HG03103 (cell line): ENCODE results near the gene ACBD4.

ENCODE experiments used
- ATAC-seq: cut with Tn5 transposase; IDR thresholded peaks from one replicate; pipeline ENCODE4 v1.9.1; 2021; ENCODE audit warnings: low read depth; ENCODE audit not compliant: unreplicated experiment

ACBD4 gene, protein sequence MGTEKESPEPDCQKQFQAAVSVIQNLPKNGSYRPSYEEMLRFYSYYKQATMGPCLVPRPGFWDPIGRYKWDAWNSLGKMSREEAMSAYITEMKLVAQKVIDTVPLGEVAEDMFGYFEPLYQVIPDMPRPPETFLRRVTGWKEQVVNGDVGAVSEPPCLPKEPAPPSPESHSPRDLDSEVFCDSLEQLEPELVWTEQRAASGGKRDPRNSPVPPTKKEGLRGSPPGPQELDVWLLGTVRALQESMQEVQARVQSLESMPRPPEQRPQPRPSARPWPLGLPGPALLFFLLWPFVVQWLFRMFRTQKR

DNA sequence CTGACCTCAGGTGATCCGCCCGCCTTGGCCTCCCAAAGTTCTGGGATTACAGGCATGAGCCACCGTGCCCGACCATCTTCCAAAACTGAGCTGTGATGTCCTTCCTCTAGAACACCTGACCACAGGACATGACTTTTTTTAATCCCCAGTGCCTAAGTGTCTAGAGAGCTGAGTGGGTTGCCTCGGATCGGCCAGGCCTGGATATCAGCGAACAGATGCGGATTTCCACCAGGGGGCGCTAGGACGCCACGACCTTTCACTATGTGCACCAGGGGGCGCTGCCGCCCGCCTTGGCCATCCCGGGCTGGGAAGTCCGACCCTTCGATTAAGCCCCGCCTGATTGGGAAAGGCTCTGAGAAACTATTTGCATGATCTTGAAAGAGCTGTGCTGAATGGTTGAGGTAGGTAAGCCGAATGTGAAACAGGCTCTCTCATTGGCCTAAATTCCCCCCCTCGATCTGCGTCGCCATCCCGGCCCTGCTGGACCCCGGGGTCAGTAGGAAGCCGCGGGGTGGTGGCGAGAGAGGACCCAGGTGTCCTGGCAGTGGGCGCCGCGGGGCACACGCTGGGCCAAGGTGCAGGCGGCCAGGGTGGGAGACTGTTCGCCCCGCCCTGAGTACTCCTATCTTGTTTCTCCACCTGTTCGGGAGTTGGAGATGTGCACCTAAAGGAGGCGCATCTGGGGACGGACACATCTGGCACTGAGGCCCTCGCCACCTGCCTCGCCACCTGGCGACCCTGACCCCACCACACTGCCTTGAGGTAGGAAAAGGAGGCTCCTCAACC is at the start of gene ACBD4:
Gene ACBD4, plus strand, starts transcription at position 496 of the 786 bp plus-strand sequence. CDS start 458 bp downstream, outside the sequence.
- peak; percentile 66 for ATAC-seq

DNA sequence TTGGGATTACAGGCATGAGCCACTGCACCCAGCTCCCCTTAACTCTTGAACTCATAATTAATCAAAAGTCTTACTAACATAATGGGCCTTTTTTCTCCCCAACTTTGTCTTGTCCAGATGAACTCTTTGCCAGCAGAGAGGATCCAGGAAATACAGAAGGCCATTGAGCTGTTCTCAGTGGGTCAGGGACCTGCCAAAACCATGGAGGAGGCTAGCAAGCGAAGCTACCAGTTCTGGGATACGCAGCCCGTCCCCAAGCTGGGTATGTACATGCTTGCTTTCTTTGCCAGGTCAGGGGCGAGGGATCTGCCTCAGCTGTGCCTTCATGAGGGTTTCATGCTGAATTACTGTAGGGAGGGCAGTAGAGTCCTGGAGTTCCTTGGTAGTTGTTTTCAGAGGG is 49.1 kb upstream of the ACBD4 start:
- no peak for ATAC-seq

DNA sequence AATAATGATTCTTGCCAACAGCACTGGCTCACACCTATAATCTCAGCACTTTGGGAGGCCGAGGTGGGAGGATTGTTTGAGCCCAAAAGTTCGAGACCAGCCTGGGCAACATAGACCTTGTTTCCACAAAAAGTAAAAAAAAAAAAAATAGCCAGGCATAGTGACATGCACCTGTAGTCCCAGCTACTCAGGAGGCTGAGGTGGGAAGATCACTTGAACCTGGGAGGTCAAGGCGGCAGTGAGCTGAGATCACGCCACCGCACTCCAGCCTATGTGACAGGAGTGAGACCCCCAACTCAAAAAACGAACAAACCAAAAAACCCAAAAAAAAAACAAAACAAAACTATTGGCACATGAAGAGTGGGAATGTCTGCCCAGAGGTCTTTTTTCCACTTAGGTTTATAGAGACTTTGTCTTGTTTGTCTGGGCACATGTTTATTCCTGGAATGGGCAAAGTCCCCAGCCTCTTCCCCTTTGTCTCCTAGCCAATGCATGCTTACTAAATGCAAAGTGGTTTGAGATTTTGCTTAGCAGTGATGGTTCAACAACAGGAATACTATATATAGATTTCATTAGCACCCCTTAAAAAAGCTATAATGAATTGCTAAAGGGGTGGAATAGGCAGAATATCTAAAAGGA is 48.5 kb upstream of the ACBD4 start:
- ATAC-seq = no peak

DNA sequence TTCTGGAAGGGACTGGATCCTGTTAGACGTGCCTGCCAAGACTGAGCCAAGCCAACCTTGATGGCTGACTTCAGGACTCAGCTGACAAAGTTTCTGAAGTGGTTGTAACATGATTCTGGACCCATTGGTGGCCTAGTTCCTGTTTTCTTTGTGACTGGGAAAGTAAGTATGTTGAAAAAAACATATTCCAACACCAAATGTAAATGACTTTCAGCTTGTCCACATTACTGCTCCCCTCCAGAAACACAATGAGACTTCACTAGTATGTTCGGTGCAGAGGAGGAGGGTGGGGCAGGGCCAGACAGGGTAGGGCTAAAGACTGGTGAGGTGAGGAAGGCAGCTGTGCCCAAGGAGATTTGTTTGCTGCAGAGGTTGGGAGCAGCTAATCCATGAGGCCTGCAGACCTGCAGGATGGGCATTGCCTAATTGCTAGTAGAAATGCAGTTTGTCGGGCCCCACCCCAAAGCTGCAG is 47.9 kb upstream of the ACBD4 start:
- ATAC-seq = no peak

DNA sequence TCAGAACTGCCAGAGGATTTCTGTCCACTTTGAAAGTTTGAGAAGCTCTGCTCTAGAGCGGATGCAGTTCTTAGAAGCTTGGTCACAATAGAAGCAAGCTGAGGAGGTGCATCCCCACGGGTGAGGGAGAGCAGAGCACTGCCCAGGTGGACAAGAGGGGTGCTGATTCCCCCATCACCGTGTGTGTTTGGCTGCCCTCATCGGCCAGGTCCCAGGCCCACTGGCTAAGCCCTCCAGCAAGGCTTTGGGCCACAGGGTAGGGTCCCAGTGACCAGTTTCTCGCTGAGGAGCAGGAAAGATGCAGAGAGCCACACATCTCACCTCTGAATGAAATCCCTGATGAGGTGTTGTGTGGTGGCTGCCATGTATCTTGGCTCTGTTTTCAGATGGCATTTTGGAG is 47.5 kb upstream of the ACBD4 start:
- ATAC-seq = no peak

DNA sequence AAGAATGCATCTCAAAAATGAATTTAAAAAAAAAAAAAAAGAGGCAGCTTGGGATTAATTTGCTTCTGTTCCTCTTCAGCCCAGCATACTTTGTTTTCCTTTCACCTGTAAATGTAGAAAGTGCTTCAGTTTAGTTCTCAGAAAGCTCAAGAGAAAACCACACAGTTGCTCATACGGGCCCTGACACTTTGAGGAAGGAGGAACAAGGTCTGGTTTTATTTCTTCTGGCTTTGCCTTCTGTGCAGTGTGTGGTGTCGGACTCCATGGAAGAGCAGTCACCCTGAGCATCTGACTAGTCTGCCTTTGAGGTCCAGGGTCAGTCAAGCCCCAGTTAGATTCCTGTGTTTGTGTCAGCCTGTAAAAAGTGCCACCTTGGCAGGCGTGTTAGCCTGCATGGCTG is 46.7 kb upstream of the ACBD4 start:
- ATAC-seq = no peak

DNA sequence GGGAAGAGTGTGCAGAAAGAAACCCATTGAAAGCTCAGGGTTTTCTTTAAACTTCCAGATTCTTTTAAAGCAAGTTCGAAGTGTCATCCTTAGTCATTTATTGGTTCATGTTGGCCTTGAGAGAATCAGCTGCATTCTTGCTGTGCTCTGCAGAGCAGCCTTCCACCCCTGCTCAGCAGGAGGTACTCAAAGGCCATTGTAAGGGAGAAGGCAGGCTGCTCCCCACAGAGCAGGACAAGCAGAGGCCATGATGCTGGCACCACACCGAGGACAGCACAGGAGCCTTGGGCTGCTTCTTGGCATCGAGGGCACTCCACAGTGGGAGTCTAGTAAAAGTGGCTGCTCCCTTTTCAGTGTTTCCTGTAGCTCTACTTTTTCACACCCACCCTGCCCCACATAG is 44.8 kb upstream of the ACBD4 start:
- no peak for ATAC-seq

DNA sequence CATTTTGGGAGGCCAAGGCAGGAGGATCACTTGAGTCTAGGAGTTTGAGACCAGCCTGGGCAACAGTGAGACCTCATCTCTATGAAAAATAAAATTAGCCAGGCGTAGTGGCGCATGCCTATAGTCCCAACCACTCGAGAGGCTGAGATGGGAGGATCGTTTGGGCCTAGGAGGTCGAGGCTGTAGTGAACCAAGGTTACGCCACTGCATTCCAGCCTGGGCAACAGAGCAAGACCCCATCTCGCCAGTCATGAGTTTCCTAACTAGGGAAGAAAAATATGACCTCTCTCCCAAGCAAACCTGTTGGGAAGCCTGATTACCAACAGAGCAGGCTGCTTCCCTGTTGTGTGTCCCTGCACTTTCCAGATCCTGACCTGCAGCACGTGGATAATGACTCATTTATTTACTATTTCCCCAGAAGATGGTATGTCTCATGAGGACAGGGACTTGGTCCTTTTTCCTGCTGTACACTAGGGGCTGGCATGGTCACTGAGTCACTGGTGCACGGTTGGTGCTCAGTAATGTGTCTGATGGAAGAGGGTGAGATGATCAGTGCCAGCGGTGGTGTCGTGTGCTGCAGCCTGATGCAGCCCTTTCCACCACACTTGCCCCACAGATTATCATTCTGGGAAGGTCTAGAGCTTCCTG is 43.6 kb upstream of the ACBD4 start:
- no peak for ATAC-seq

DNA sequence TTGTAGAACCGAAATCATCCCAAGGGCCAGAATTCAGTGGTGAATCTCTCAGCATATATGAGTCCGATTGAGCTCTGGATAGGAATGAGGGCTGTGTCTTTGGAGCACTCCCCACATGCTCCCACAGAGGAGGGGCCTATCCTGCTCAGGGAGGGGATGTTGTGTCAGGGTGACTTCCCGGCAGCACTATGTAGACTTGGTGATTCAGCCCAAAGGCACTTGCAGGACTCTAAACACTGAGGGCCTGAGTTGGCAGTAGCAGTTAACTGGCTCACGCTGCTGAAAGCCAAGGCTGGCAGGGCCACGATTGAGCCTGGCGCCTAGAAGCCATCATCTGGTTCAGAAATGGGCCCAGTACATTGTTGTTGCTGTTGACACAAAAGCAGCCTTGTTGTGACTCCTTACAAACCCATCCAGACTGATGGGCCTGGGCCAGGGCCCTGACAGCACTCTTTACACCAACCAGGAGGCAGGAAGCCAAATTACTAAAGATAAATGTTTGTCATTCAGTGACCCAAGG is 42.5 kb upstream of the ACBD4 start:
- ATAC-seq = no peak

DNA sequence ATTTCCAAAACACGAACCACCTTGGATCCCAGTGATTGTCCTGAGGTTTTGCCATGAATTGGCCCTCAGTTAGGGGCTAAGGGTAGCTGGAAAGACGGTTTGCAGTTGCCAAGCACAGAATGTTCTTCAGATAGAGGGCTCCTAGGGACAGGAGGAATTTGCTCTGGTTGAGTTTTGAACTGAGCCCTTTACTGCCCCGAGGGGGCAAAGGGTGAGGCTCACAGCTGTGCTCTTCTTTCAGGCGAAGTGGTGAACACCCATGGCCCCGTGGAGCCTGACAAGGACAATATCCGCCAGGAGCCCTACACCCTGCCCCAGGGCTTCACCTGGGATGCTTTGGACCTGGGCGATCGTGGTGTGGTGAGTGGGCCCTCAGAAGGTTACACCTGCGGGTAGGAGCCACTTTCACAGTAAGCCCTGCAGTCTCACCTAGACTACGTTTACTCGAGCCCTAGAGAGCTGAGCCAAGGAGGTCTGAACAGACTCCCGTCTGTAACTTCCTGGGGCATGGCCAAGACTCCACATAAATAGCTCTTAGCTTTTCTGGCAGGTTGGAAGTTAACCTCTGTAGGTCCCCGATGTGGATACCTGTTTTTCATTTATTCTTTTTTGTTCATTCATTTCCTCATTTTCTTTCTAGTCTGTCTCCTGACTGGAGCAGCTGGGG is 41.9 kb upstream of the ACBD4 start:
- no peak for ATAC-seq

DNA sequence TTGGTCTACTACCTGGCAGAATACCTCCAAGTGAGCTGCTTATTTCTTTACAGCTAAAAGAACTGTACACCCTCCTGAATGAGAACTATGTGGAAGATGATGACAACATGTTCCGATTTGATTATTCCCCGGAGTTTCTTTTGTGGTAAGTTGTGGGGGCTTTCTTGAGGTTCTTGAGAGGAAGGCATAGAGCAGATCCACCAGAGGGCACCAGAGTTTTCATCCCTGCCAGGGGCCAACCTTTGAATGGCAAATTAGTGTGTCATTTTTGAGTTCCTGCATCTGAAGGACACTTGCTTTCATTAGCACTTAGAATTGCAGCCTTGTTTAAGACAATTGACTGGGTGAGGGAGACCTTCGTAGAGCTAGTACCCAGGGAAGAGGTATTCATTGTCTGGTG is 39.3 kb upstream of the ACBD4 start:
- ATAC-seq = no peak

DNA sequence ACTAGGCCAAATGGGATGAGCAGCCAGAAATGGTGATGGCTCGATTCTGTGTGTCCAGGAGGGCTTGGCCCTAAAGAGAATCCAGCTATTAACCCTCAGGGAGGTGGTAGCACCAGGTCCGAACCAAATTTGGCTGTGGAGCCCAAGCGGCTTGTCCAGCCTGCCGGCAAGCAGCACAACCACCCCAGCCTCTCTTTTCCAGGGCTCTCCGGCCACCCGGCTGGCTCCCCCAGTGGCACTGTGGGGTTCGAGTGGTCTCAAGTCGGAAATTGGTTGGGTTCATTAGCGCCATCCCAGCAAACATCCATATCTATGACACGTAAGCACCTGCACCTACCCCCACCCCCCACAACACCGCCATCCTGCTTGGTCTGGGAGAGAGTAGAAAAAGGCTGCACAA is 38.6 kb upstream of the ACBD4 start:
- ATAC-seq = no peak

DNA sequence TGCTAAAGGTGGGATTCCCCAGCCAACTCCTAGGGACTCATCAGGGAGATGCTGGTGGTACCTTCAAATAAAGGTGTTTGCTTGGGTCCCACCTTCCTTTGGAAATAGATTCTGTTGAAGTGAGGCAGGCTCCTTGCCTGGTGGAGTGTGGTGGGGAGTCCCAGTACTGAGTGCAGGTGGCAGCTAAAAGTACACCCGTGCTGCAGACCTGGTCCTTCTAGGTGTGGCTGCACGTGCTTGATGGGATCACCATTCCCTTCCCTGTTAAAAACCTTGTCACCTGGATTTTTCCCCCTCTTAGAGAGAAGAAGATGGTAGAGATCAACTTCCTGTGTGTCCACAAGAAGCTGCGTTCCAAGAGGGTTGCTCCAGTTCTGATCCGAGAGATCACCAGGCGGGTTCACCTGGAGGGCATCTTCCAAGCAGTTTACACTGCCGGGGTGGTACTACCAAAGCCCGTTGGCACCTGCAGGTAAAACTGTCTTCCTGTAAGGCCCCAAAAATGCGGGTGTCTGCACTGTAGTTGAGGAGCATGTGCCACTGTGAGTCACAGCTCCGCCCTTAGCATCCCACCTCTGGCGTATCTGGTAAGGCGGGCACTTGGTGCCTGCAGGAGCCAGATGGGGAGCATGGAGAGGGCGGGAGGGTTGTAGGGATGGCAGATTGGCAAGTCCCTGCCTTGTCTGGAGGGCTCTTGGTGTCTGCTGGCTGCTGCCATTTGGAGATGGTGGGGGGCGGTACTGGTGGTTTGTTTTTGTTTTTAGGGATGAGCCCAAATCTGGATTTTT is 37.2 kb upstream of the ACBD4 start:
- ATAC-seq = no peak

DNA sequence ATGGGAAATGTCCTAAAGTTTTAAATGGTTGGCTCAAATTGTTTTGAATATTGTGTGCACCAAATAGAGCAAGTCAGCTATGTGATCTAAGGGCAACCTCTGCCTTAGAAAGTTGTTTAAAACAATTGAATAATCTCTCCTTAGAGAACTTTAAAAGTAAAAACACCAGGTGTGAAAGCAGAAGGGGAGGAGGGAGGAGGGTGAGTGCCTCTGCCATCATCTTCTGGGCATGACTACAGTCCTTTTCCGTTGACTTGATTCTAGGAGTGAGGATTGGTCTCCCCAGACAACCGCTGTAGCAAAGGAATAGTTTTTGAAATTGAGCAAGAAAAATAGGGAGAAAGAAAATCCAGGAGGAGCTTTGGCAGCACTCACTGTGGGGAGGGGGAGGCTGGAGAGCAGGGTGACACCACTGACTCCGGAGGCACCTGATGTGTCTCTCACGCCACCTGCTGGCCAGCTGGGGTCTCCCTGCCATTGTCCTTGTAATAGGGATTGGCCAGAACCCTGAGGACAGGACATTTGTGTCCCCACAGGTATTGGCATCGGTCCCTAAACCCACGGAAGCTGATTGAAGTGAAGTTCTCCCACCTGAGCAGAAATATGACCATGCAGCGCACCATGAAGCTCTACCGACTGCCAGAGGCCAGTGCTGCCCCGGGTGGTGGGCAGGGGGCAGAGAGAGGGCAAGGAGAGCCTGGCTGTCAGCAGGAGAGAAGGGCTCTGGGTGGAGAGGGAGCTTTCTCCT is 36.4 kb upstream of the ACBD4 start:
- no peak for ATAC-seq

DNA sequence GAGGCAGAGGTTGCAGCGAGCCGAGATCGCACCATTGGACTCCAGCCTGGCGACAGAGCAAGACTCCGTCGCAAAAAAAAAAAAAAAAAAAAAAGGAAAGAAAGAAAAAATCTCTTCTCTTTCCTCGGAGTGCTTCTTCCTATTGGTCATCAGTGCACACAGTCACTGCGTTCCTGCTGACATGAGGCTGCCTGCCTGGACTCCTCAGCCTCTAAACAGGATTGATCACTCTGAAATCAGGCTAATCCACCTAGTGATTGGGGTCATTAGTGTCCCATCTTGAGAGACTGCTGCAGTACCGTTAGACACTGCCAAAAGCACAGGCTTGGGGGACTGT is 34.0 kb upstream of the ACBD4 start:
- no peak for ATAC-seq

DNA sequence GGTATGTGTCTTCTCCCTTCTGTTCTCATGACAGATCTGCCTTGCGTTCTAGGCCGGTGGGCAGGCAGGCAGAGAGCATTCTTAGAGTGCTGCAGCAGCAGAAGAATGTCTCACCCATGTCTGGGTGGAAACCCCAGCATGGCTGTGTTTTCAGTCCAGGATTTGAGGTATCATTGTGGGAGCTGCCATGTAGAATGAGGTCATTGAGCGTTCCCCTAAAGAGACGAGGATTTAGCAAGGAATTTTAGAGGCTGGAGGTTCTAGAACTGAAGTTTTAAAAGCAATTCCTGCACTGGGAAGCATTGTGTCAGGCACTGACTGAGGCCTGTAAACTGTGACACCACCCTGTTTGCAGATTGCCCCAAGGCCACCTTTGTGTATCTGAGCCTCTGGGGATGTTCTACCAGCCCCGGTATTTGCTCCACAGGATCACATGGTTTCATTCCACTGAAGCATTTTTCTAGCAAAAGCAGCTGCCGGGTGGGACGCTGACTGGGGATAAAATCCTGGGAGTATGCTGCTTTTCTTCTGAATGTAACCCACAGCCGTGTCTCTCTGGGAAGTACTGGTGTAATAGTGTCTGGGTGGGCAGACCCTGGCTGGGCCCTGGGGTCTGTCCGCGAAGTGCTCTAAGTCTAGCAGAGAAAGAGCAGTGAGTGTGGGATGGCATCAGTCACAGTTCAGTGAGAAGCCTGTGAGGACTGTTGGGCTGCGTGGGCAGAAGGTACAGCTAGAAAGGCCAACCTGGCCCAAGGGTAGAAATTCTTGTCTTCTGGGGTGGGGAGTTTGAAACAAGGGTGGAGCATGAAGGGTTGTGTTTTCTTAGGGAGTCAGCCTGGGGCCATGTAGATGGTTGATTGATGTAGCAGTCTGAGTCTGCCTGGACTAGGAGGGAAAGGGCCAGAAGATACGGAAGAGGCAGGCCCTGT is 33.3 kb upstream of the ACBD4 start:
- no peak for ATAC-seq

DNA sequence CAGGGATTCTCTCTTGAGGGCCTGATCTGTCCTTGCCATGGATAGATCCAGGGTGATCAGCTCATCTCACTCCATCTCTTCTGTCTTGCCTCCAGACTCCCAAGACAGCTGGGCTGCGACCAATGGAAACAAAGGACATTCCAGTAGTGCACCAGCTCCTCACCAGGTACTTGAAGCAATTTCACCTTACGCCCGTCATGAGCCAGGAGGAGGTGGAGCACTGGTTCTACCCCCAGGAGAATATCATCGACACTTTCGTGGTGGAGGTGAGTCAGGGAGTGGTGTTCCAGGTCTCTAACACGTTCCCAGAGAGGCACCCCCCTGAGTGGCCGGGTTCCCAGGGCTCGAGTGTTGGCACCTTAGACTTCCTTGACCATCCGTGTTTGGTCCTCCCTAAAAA is 32.6 kb upstream of the ACBD4 start:
- ATAC-seq = no peak

DNA sequence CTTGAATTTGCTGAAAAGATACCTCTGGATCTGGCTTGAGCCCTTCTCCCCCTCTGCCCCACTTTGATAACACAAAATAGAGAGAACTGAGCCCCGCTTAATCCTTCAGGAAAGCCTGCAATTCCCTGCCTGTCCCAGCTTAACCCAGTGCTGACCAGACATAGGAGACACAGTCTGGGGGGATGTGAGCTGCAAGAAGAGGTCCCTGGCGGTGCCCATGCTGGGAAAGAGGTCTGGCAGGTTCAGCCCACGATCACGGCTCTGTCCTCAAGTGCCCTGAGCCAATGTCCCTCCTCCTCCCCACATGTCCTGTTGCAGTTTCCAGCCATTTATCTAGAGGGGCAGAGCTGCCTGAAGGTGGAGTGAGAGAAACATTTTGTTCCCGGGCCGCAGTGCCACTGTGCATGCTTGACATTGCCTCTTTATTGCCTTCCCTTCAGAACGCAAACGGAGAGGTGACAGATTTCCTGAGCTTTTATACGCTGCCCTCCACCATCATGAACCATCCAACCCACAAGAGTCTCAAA is 32.2 kb upstream of the ACBD4 start:
- ATAC-seq = no peak
